Measurements from ENCODE around the gene FUT8.

The FUT8 gene

DNA sequence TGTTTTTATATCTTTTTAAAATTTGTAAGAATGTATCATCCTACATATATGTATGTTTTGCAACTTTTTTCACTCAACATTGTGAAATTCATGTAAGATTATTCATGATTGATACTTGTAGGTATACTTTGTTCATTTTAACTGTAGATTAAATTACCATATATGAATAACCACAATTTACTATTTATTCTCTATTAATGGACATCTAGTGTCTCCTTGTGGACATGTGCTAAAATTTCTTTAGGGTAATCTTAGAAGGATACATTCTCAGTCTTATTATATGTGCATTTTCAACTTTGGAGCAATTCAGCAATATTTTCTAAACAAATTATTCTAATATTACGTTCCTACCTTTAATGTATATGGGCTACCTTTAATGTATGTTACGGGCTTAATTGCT lies 192.4 kb downstream of the FUT8 start:
- TF ChIP-seq CTCF (IDR thresholded peaks at IDR 0.05; ENCODE audit: low read depth, low read length): peak; percentile 17
- no peak overlapping the region for H3K4me3 ChIP-seq (replicated peaks in 1 of 2; ENCODE audit: low read depth in 2 of 2, low read length in 2 of 2)
- DNase-seq (ENCODE audit: low read depth in 2 of 2): peak; percentile 7 to 28

GRCh38 chr14:65606460-65606859 lies 193.9 kb downstream of the FUT8 start:
- no peak overlapping the region for H3K4me3 ChIP-seq (replicated peaks in 1 of 2; ENCODE audit: low read depth in 2 of 2, low read length in 2 of 2)
- TF ChIP-seq CTCF (IDR thresholded peaks at IDR 0.05; ENCODE audit: low read depth, low read length): no peak
- no peak for DNase-seq (ENCODE audit: low read depth in 2 of 2)

GRCh38 chr14:65613131-65613650 lies 200.7 kb downstream of the FUT8 start:
- no peak overlapping the region for H3K4me3 ChIP-seq (replicated peaks in 1 of 2; ENCODE audit: low read depth in 2 of 2, low read length in 2 of 2)
- peak in 1 of 2 donors; percentile 10 for DNase-seq (ENCODE audit: low read depth in 2 of 2)
- TF ChIP-seq CTCF (IDR thresholded peaks at IDR 0.05; ENCODE audit: low read depth, low read length): no peak

DNA sequence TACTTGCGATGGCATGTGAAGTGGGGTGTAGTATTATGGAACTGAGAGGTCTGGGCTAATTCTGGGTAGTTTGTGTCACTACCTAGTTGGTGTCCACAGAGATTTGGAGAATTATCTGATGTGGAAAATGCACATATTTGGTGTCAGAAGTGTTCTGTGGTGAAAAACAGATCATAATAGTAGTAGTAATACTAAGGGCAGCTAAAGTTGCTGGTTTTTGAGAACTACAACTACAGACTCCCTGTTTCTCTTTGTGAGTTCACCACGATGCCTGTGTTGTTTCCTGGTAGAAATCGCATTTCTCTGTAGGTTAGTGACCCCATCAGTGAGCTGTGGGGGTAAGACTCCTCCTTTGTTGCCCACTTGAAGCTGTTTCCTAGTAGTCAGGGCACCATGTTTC lies 206.5 kb downstream of the FUT8 start:
- DNase-seq (ENCODE audit: low read depth in 2 of 2): no peak
- TF ChIP-seq CTCF (IDR thresholded peaks at IDR 0.05; ENCODE audit: low read depth, low read length): no peak
- H3K4me3 ChIP-seq (replicated peaks in 1 of 2; ENCODE audit: low read depth in 2 of 2, low read length in 2 of 2): no peak overlapping the region

DNA sequence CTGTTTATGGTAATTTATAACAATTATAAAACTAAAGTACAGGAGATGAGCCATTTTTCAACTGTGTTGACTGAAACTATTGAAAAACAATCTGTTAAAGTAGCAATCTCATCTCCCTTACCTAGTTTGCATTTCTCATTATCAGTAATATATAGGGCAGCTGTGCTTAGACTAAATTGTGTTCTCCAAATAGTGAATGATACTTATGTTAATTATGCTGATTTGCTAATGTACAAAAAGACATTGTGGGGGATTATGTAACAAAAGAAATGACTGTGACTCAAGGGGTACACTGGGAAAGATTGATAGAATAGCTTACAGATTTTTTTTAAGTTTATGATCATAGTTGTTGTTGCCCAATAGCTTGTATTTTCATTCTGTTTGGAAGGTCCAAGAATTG lies 207.7 kb downstream of the FUT8 start:
- peak in 1 of 2 donors; percentile 28 for DNase-seq (ENCODE audit: low read depth in 2 of 2)
- no peak overlapping the region for H3K4me3 ChIP-seq (replicated peaks in 1 of 2; ENCODE audit: low read depth in 2 of 2, low read length in 2 of 2)
- TF ChIP-seq CTCF (IDR thresholded peaks at IDR 0.05; ENCODE audit: low read depth, low read length): no peak

DNA sequence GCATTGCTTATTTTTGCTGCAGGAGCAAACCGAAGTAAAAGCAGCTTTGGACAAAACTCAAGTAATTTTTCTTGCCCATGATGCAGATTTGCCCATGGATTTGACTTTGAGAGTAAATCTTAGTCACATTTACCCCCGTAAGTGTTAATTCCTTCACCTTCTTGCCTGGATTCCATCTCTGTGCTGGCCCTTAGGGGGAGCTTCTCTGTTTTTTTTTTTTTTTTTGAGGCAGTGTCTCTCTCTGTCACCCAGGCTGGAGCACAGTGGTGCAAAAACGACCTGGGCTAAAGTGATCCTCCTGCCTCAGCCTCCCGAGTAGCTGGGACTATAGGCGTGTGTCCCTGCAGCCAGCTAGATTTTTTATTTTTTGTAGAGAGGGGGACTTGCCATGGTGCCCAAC lies 210.2 kb downstream of the FUT8 start:
- H3K4me3 ChIP-seq (replicated peaks in 1 of 2; ENCODE audit: low read depth in 2 of 2, low read length in 2 of 2): no peak overlapping the region
- no peak for DNase-seq (ENCODE audit: low read depth in 2 of 2)
- no peak for TF ChIP-seq CTCF (IDR thresholded peaks at IDR 0.05; ENCODE audit: low read depth, low read length)

GRCh38 chr14:65623759-65624158 lies 211.2 kb downstream of the FUT8 start:
- no peak for TF ChIP-seq CTCF (IDR thresholded peaks at IDR 0.05; ENCODE audit: low read depth, low read length)
- no peak overlapping the region for H3K4me3 ChIP-seq (replicated peaks in 1 of 2; ENCODE audit: low read depth in 2 of 2, low read length in 2 of 2)
- no peak for DNase-seq (ENCODE audit: low read depth in 2 of 2)

All from cardiac fibroblast (primary cell).